CD14-positive monocyte (primary cell): ENCODE results near the gene TMCO4. TPM values are rescaled to one million over a fixed set of nuclear protein-coding genes. Genes with fewer than 3 reads are reported as not detected.

Source experiments
- DNase-seq, 3 donors: peaks; one replicate each; pipeline ENCODE4 v3.0.0-alpha.2; 2011 to 2022
- H2AFZ ChIP-seq: 2 replicates; pipeline ENCODE4 v1.6.0; 2012; ENCODE audit warnings: mild to moderate bottlenecking, low read depth, low read length, inconsistent platforms; ENCODE audit not compliant: insufficient read depth, poor library complexity, severe bottlenecking
- H3K27ac ChIP-seq, 2 donors: 1 replicate in 1 of 2; 2 replicates in 1 of 2; pipeline ENCODE4 v1.5.1; 2012 to 2013; ENCODE audit warnings: low read length in 2 of 2, control low read depth in 1 of 2, inconsistent platforms in 1 of 2, low read depth in 1 of 2, mild to moderate bottlenecking in 1 of 2
- H3K27me3 ChIP-seq, 2 donors: one replicate each; pipeline versions ENCODE4 v1.6.0 to v1.6.1; 2011 to 2013; ENCODE audit warnings: low read length in 2 of 2; ENCODE audit not compliant: control insufficient read depth in 2 of 2, insufficient read depth in 2 of 2
- H3K36me3 ChIP-seq, 2 donors: replicated peaks in 1 of 2; 1 replicate in 1 of 2; 2 replicates in 1 of 2; pipeline versions ENCODE4 v1.5.1 to v1.6.1; 2012 to 2013; ENCODE audit warnings: low read length in 2 of 2, control low read depth in 1 of 2, inconsistent platforms in 1 of 2, mild to moderate bottlenecking in 1 of 2; ENCODE audit not compliant: insufficient read depth in 2 of 2, control insufficient read depth in 1 of 2
- H3K4me1 ChIP-seq, 2 donors: 1 replicate in 1 of 2; 2 replicates in 1 of 2; pipeline versions ENCODE4 v1.5.1 to v1.6.1; 2012 to 2013; ENCODE audit warnings: low read length in 2 of 2, control low read depth in 1 of 2, inconsistent platforms in 1 of 2, mild to moderate bottlenecking in 1 of 2, moderate library complexity in 1 of 2; ENCODE audit not compliant: insufficient read depth in 2 of 2, control insufficient read depth in 1 of 2
- H3K4me2 ChIP-seq: replicated peaks from 2 replicates; pipeline ENCODE3; 2012; ENCODE audit warnings: low read length, moderate library complexity, mild to moderate bottlenecking; ENCODE audit not compliant: poor library complexity, severe bottlenecking; ENCODE audit errors: extremely low read depth
- H3K4me3 ChIP-seq, 3 experiments: fragments of 200-600 bp in 1 of 3; sonication (generic) in 1 of 3; replicated peaks in 1 of 3; 1 replicate in 2 of 3; 2 replicates in 1 of 3; pipeline ENCODE4 v1.5.1; 2011 to 2013; ENCODE audit warnings: low read length in 3 of 3, mild to moderate bottlenecking in 3 of 3, control low read depth in 2 of 3, low read depth in 2 of 3, inconsistent platforms in 1 of 3, moderate library complexity in 1 of 3
- H3K79me2 ChIP-seq: 2 replicates; pipeline ENCODE4 v1.6.0; 2012; ENCODE audit warnings: mild to moderate bottlenecking, control low read depth, inconsistent platforms, low read length, moderate library complexity; ENCODE audit not compliant: insufficient read depth
- H3K9ac ChIP-seq: 2 replicates; pipeline ENCODE4 v1.6.0; 2017; ENCODE audit warnings: low read length, mild to moderate bottlenecking; ENCODE audit not compliant: insufficient read depth, poor library complexity, severe bottlenecking
- H3K9me3 ChIP-seq, 2 donors: replicated peaks in 1 of 2; 1 replicate in 1 of 2; 2 replicates in 1 of 2; pipeline versions ENCODE4 v1.5.1 to v1.6.1; 2012 to 2013; ENCODE audit warnings: low read length in 2 of 2, control low read depth in 1 of 2; ENCODE audit not compliant: control insufficient read depth in 1 of 2, insufficient read depth in 1 of 2
- H4K20me1 ChIP-seq: 2 replicates; pipeline ENCODE4 v1.6.0; 2012; ENCODE audit warnings: mild to moderate bottlenecking, low read length, control low read depth, moderate library complexity; ENCODE audit not compliant: insufficient read depth
- H3K27ac Mint-ChIP-seq, 7 donors: one replicate each; pipeline ENCODE4 v1.8.0; 2020; ENCODE audit warnings: mild to moderate bottlenecking in 7 of 7, mixed read lengths in 7 of 7, moderate library complexity in 6 of 7, inconsistent platforms in 2 of 7
- H3K27me3 Mint-ChIP-seq, 3 donors: one replicate each; pipeline ENCODE4 v1.8.0; 2021 to 2022; ENCODE audit warnings: low read depth in 3 of 3, mild to moderate bottlenecking in 3 of 3, mixed read lengths in 3 of 3, moderate library complexity in 3 of 3, inconsistent platforms in 1 of 3
- H3K36me3 Mint-ChIP-seq, 2 donors: one replicate each; pipeline ENCODE4 v1.8.0; 2020; ENCODE audit warnings: mixed read lengths in 2 of 2, inconsistent platforms in 1 of 2, mild to moderate bottlenecking in 1 of 2
- H3K4me1 Mint-ChIP-seq: one replicate; pipeline ENCODE4 v1.8.0; 2020; ENCODE audit warnings: mild to moderate bottlenecking, mixed read lengths
- H3K4me3 Mint-ChIP-seq, 2 donors: one replicate each; pipeline ENCODE4 v1.8.0; 2020; ENCODE audit warnings: mild to moderate bottlenecking in 2 of 2, mixed read lengths in 2 of 2, moderate library complexity in 1 of 2
- H3K9me3 Mint-ChIP-seq, 7 donors: one replicate each; pipeline ENCODE4 v1.8.0; 2020 to 2022; ENCODE audit warnings: mixed read lengths in 7 of 7, mild to moderate bottlenecking in 6 of 7, moderate library complexity in 6 of 7, inconsistent platforms in 2 of 7
- CTCF ChIP-seq: fragments of 200-600 bp; IDR thresholded peaks from one replicate; pipeline ENCODE4 v1.8.0; 2022; ENCODE audit warnings: antibody characterized with exemption, mild to moderate bottlenecking
- WGBS: methylation state at CpG from one replicate; pipeline ENCODE4 v1.1.5; 2013; ENCODE audit warnings: missing lambda C conversion rate; ENCODE audit not compliant: insufficient coverage; 5-methylcytosine and 5-hydroxymethylcytosine counted together
- intact Hi-C, 2 donors: fragments of 100-400 bp; cut with micrococcal nuclease; formaldehyde crosslinking; loops; one replicate each; pipeline versions ENCODE4 v1.15.0 to v1.15.1; 2023
- polyA plus RNA-seq, 3 donors: library from polyadenylated mRNA; depleted of rRNA in 1 of 3; unstranded in 2 of 3; stranded (reverse) in 1 of 3; fragments of 300-500 nt in 2 of 3; fragments of >200 nt in 1 of 3; fragmentation: Illumina TruSeq in 2 of 3; gene quantifications; 1 replicate in 2 of 3; 2 replicates in 1 of 3; pipeline ENCODE4 v1.2.3, GENCODE V29; 2012 to 2021

TMCO4 gene
- polyA plus RNA-seq, 3 donors = 6.9 to 10.1 (median 7.9) TPM

GRCh38 chr1:19684677-19685076, 115.0 kb downstream of the TMCO4 start:
- Mint-ChIP-seq H3K9me3 (peaks cover 2 to 10% (median 9%) of the 10 kb centered on the region in 7 donors), H3K27ac (no peak overlapping the region), H3K4me1 (no peaks in the 10 kb centered on the region), H3K36me3 (peaks cover 33 to 35% of the 10 kb centered on the region in 2 donors), H3K4me3 (no peak overlapping the region), H3K27me3 (peaks cover 0 to 3% (median 0%) of the 10 kb centered on the region in 3 donors)
- H3K27ac ChIP-seq = no peak overlapping the region
- intact Hi-C loops = no loop called here
- H3K9ac ChIP-seq = no peak overlapping the region
- WGBS = 100% methylated on average over 1 of the region's 2 CpGs
- no peaks in the 10 kb centered on the region for H3K79me2 ChIP-seq
- H3K4me3 ChIP-seq = no peak overlapping the region
- H3K4me1 ChIP-seq = no peaks in the 10 kb centered on the region
- no peak overlapping the region for H2AFZ ChIP-seq
- TF ChIP-seq CTCF = no peak
- peaks cover 8 to 35% of the 10 kb centered on the region in 2 donors for H3K36me3 ChIP-seq
- H3K9me3 ChIP-seq = peaks cover 3 to 9% of the 10 kb centered on the region in 2 donors
- no peaks in the 10 kb centered on the region for H3K27me3 ChIP-seq
- no peaks in the 10 kb centered on the region for H4K20me1 ChIP-seq
- no peak overlapping the region for H3K4me2 ChIP-seq
- no peak for DNase-seq

DNA sequence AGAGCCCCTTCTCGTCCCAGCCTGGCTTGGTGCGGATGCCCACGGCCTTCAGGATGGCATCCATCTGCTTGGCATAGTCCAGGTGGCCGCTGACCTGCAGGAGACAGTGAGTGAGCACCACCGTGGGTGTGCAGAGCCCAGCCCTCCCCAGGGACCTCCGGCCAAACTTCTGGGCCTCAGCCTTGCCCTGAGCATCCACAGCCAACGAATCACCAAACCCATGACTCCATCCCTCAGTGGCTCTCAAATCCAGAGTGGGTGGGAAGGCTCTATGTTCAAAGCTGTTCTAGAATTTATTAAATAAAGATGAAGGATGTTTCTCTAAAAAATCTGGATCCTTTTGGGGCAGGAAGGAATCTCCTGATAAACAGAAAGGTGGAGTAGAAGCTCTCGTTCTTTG, 116.4 kb downstream of the TMCO4 start:
- no peak overlapping the region for H3K27ac Mint-ChIP-seq
- DNase-seq = no peak
- no peaks in the 10 kb centered on the region for H3K27me3 ChIP-seq
- no peak overlapping the region for H3K4me2 ChIP-seq
- H3K79me2 ChIP-seq = no peaks in the 10 kb centered on the region
- intact Hi-C loops = no loop called here
- no peaks in the 10 kb centered on the region for H3K4me1 Mint-ChIP-seq
- 98% methylated on average over 6 of the region's 8 CpGs for WGBS
- no peaks in the 10 kb centered on the region for H4K20me1 ChIP-seq
- H3K4me3 Mint-ChIP-seq = no peak overlapping the region
- H3K9me3 Mint-ChIP-seq = peaks cover 0 to 7% (median 5%) of the 10 kb centered on the region in 7 donors
- no peaks in the 10 kb centered on the region for H3K4me1 ChIP-seq
- peaks cover 23 to 28% of the 10 kb centered on the region in 2 donors for H3K36me3 Mint-ChIP-seq
- H2AFZ ChIP-seq = no peak overlapping the region
- H3K9ac ChIP-seq = no peak overlapping the region
- H3K27me3 Mint-ChIP-seq = peaks cover 0 to 3% (median 0%) of the 10 kb centered on the region in 3 donors
- H3K9me3 ChIP-seq = peaks cover 0 to 5% of the 10 kb centered on the region in 2 donors
- H3K36me3 ChIP-seq = peaks cover 8 to 23% of the 10 kb centered on the region in 2 donors
- no peak for TF ChIP-seq CTCF
- no peak overlapping the region for H3K4me3 ChIP-seq
- H3K27ac ChIP-seq = no peak overlapping the region
